T-helper 22 cell (primary cell): Measurements from ENCODE around the gene GPER1.
"Not testable (repeated sequence)": the region's sequence is repeated elsewhere in the genome, so short reads cannot be mapped to it uniquely, and the experiment has no call there.

Experiments used
- DNase-seq: peaks from one replicate; pipeline ENCODE4 v3.0.0-alpha.2; 2020; ENCODE audit warnings: low read depth

The GPER1 gene

GRCh38 chr7:1103789-1104515 is 16.0 kb downstream of the GPER1 start:
- no peak for DNase-seq

GRCh38 chr7:1104516-1105179 is 16.7 kb downstream of the GPER1 start:
- no peak for DNase-seq

GRCh38 chr7:1105189-1105588 is 17.3 kb downstream of the GPER1 start:
- DNase-seq: no peak

DNA sequence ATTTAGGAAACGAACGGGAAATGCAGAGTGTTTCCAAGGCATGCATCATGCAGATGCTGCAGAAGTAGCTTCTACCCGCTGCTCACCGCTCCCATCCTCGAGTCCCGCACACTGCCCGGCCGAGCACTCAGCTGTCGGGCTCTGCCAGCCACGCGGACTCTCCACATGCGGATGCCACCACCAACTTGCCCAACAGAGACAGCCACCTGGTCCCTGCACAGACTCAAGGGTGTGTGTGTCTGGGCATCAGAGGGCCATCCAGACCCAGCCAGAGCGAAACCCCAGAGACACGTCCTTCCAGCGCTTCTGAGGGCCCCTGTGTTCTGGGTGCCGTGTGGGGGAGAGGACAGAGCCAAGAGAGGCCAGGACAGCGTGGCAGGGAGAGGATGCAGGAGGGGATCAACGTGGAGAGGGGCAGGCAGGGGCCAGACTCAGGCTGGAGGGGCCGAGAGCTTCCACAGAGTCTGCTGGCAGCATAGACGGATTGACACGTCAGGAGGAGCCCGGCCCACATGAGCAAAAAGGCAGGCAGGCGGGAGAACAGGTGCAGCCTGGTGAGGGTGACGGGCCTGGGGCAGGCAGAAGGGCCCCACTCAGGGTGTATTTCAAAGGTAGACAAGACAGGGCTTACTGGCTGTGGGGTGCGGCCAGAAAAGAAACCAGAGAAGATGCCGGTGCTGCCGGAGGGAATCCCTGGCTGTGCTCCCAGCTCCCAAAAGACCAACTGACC is 18.3 kb downstream of the GPER1 start:
- DNase-seq: no peak

GRCh38 chr7:1106793-1107421 is 19.0 kb downstream of the GPER1 start:
- no peak for DNase-seq

GRCh38 chr7:1108264-1108920 is 20.5 kb downstream of the GPER1 start:
- DNase-seq: no peak

- DNase-seq: no peak
These were observed 21.8 kb downstream of the GPER1 start for GRCh38 chr7:1109581-1110310.

DNA sequence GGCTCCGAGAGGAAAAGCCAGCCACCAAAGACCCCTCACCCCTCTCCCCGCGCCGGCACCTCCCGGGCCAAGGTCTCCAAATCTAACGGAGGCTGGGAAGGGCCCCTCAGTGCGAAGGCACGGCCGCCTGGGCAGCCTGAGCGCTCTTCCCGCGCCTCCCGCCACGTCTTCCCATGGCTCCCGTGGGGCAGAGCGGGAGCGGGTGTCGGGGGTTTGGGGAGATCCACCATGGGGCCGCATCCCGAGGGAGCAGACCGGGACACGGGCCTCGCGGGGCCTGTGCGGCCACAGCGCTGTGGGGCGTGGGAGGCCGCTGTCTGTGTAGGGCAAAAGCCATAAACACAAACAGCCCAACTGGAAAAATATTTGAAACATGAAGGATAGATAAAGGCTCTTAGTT is 22.4 kb downstream of the GPER1 start:
- DNase-seq: no peak

DNA sequence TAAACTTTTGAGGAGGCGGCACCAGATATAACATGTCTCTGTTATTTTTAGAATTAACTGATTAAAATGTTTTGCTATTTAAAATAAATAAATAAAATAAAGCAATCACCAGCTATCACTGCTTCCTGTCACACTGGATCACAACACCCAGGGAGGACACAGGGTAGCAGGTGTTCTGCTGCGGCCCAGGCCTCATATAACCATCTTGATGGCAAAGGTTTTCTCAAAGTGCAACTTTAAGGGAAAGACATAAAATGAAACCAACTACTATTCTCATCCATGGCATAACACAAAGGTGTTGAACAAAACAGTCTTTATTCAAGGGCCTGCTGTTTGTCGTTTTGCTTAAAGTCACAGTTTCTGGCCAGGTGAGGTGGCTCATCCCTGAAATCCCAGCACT is 23.2 kb downstream of the GPER1 start:
- DNase-seq: no peak

- no peak for DNase-seq
These were observed 24.2 kb downstream of the GPER1 start for GRCh38 chr7:1112109-1112508.

DNA sequence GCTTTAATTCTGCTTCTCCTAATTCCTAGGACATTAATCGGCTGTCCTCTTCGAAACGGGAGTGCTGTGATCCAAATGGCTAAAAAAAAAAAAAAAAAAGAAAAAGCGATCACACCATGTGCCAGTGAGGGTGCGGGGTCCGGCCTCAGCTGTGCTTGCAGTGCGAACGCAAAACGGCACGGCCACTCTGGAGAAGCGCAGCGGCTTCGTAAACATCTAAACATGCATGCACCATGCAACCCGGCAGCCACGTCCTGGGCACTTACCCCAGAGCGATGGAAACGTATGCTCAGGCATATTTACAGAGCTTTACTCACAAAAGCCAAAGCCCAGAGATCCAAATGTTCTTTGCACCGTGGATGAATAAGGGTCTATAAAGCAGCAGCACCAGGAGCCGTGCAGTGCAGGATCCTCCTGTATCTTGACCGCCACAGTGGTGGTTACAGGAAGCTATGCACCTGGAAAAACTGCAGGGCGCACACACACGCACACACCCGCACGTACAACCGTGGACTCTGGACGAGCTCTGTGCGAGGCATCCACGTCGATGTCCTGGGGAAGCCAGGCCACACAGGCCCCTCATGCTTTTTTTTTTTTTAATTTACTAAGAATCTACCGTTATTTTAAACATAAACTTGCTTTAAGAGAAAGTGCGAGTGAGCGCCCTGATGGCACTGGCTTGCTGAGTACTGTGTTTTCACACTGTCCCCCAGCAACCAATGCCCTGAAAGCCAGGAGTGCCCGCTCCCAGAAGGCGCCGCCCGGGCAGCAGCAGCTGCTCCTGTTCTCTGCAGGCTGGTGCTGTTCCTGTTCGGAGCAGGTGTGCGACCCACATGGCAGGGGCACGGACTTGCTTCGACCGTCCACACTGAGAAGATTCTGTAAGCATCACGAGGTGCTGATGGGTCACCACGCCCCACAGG is 25.0 kb downstream of the GPER1 start:
- no peak for DNase-seq

- DNase-seq: no peak
These were observed 25.6 kb downstream of the GPER1 start for GRCh38 chr7:1113548-1113885.

DNA sequence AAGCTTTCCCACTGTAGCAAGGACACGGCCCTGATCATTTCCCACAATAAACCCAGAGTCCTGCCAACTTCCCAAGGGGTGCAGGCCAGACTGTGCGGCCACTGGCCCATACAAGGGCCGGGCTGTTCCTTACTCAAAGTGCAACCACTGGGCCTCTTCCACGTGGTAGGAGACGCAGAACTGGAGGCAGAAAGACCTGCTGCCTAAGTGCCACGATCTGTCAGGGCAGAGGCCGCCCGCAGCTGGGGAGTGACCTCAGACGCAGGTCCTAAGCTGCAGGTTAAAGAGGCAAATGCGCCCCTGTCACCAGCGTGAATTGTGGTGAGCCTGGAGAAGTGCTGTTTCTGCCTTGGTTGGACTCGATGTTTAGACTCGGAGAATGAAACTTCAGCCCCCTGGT is 26.2 kb downstream of the GPER1 start:
- no peak for DNase-seq

- DNase-seq: no peak
These were observed 26.6 kb downstream of the GPER1 start for GRCh38 chr7:1114505-1114904.

DNA sequence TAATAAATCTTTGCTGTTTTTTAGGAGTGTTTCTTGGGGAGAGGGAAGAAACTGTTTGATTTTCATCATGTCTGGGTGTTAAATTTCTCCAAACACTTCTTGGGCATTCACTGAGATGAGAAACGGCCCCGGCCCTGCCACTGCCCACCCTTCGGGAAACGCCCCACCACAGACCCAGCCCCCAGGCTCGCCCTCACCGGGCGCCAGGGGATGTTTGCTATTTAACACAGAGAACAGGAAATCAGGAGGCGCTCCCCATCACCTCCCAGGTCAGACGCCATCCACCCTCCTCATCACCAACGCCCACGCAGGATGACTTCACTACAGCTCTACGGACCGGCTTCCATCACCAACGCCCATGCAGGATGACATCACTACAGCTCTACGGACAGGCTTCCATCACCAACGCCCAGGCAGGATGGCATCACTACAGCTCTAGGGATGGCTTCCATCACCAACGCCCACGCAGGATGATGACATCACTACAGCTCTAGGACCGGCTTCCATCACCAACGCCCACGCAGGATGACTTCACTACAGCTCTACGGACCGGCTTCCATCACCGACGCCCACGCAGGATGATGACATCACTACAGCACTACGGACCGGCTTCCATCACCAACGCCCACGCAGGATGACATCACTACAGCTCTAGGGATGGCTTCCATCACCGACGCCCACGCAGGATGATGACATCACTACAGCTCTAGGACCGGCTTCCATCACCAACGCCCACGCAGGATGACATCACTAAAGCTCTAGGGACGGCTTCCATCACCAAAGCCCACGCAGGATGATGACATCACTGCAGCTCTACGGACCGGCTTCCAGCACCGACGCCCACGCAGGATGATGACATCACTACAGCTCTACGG is 27.5 kb downstream of the GPER1 start:
- DNase-seq: not testable (repeated sequence)

DNA sequence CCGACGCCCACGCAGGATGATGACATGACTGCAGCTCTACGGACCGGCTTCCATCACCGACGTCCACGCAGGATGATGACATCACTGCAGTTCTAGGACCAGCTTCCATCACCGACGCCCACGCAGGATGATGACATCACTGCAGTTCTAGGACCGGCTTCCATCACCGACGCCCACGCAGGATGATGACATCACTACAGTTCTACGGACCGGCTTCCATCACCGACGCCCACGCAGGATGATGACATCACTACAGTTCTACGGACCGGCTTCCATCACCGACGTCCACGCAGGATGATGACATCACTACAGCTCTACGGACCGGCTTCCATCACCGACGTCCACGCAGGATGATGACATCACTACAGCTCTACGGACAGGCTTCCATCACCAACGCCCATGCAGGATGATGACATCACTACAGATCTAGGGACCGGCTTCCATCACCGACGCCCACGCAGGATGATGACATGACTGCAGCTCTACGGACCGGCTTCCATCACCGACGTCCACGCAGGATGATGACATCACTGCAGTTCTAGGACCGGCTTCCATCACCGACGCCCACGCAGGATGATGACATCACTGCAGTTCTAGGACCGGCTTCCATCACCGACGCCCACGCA is 28.6 kb downstream of the GPER1 start:
- not testable (repeated sequence) for DNase-seq

GRCh38 chr7:1117321-1117928 is 29.5 kb downstream of the GPER1 start:
- no peak for DNase-seq

GRCh38 chr7:1119201-1119600 is 31.3 kb downstream of the GPER1 start:
- no peak for DNase-seq

GRCh38 chr7:1120791-1121190 is 32.9 kb downstream of the GPER1 start:
- no peak for DNase-seq
